ENCODE data around the gene ASIC1. TPM values are rescaled to one million over a fixed set of nuclear protein-coding genes. Genes with fewer than 3 reads are reported as not detected.

Gene ASIC1
- total RNA-seq, 2 donors from 2014 or later, result 0.24 to 1.4 TPM

DNA sequence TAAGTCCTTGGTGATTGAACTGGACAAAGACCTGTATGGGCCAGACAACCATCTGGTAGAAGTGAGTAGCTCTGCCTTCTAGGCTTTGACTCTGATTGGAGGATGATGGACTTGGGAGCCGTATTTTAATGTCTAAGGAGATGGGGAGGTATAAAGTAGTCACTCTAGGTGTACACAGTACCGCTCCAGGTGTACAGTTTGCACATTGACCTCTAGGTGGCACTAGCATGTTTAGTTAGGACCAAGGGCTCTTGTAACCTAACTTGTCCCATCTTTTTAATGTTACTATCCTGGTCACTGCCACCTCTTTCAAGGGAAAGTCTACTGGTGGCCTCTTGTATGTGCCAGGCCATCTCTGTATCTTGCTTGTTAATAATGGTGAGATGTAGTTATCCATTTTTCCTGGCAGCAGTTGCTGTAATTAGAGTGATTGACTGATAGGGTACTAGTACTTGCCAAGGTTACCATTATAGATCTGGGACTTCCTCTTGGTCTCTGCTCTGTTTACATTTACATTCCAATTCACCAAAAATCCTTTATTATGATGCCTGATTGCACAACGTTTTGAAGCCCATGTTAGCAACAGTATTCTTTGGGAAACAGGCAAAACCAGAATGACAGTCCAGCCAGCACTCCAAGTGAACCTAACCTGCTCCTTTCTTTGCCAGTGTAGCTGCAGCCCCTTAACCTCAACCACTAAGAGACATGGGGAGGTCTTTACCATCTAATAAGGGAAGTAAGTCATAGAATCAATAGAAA is 31.4 kb downstream of the ASIC1 start:
- no peaks in the 10 kb centered on the region for H3K27me3 ChIP-seq
- peaks cover 73% of the 10 kb centered on the region for H3K36me3 ChIP-seq
- DNase-seq (ENCODE audit: low spot score), result no peak
- TF ChIP-seq, protein P1, sequence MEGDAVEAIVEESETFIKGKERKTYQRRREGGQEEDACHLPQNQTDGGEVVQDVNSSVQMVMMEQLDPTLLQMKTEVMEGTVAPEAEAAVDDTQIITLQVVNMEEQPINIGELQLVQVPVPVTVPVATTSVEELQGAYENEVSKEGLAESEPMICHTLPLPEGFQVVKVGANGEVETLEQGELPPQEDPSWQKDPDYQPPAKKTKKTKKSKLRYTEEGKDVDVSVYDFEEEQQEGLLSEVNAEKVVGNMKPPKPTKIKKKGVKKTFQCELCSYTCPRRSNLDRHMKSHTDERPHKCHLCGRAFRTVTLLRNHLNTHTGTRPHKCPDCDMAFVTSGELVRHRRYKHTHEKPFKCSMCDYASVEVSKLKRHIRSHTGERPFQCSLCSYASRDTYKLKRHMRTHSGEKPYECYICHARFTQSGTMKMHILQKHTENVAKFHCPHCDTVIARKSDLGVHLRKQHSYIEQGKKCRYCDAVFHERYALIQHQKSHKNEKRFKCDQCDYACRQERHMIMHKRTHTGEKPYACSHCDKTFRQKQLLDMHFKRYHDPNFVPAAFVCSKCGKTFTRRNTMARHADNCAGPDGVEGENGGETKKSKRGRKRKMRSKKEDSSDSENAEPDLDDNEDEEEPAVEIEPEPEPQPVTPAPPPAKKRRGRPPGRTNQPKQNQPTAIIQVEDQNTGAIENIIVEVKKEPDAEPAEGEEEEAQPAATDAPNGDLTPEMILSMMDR (IDR thresholded peaks at IDR 0.05), result peak; percentile 46 to 84
- H3K9me3 ChIP-seq, result no peaks in the 10 kb centered on the region
- H3K27ac ChIP-seq, result no peak overlapping the region
- H3K4me1 ChIP-seq, result peaks cover 0 to 32% of the 10 kb centered on the region in 2 donors
- no peak overlapping the region for H3K4me3 ChIP-seq

DNA sequence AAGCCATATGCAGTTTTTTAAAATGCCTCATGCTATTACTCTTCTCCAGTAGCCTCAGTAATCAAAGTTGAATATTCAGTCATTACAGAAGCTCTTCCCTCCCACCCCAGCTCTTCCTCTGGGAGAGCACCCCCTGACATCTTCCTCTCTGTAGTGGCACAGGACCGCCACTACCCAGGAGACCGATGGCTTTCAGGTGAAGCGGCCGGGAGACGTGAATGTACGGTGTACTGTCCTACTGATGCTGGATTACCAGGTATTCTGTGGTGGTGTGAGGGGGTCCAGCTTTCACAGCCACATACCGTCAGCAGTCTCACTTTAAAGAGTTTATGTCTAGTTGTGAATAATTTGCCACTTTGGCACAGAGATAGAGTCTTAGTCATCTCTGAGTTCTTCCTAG is 32.3 kb downstream of the ASIC1 start:
- no peak for DNase-seq (ENCODE audit: low spot score)
- TF ChIP-seq, protein P1 (IDR thresholded peaks at IDR 0.05), result no peak
- H3K4me1 ChIP-seq, result peaks cover 0 to 26% of the 10 kb centered on the region in 2 donors
- peaks cover 83% of the 10 kb centered on the region for H3K36me3 ChIP-seq
- no peaks in the 10 kb centered on the region for H3K9me3 ChIP-seq
- no peaks in the 10 kb centered on the region for H3K27me3 ChIP-seq
- no peak overlapping the region for H3K4me3 ChIP-seq
- H3K27ac ChIP-seq, result no peak overlapping the region

DNA sequence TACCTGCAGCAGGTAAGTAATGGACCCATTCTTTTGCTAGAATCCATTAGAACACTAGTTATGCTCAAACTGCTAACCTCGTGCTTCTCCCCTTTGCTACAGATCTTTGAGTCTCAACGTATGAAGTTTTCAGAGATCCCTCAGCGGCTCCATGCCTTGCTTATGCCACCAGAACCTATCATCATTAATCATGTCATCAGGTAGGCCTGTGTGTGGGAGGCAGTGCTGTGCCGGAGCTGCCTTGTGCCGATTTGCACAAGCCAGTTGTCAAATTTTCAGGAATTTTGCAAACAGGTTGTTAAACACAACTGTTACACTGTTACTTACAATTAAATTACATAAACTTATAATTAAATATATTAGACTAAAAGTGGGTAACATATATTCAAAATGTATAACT is 33.0 kb downstream of the ASIC1 start:
- Histone ChIP-seq H3K36me3 (peaks cover 90% of the 10 kb centered on the region), H3K27ac (no peak overlapping the region), H3K9me3 (no peaks in the 10 kb centered on the region), H3K4me1 (peaks cover 0 to 25% of the 10 kb centered on the region in 2 donors), H3K4me3 (no peak overlapping the region), H3K27me3 (no peaks in the 10 kb centered on the region)
- DNase-seq (ENCODE audit: low spot score), result no peak
- TF ChIP-seq, protein P1 (IDR thresholded peaks at IDR 0.05), result no peak

DNA sequence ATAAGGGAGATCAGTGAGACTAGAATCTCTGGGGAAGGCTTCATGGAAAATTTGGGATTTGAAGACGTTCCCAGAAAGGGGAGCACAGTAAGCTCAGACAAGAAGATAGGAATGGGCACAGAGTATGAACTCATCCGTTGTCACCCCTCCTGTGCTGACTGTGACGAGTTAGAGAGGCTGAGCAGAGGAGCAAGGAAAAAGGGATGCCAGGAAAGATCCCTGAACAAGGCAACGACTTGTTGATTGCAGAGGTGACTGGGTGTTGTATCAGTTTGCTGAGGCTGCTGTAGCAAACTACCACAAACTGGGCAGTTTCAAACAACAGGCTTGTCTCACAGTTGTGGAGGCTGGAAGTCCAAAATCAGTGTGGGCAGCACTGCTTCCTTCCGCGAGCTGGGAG is 40.6 kb downstream of the ASIC1 start:
- Histone ChIP-seq H3K4me3 (no peak overlapping the region), H3K9me3 (no peaks in the 10 kb centered on the region), H3K36me3 (peaks cover 74% of the 10 kb centered on the region), H3K27ac (no peak overlapping the region), H3K4me1 (peaks cover 0 to 6% of the 10 kb centered on the region in 2 donors), H3K27me3 (no peaks in the 10 kb centered on the region)
- TF ChIP-seq, protein P1 (IDR thresholded peaks at IDR 0.05), result no peak
- no peak for DNase-seq (ENCODE audit: low spot score)

DNA sequence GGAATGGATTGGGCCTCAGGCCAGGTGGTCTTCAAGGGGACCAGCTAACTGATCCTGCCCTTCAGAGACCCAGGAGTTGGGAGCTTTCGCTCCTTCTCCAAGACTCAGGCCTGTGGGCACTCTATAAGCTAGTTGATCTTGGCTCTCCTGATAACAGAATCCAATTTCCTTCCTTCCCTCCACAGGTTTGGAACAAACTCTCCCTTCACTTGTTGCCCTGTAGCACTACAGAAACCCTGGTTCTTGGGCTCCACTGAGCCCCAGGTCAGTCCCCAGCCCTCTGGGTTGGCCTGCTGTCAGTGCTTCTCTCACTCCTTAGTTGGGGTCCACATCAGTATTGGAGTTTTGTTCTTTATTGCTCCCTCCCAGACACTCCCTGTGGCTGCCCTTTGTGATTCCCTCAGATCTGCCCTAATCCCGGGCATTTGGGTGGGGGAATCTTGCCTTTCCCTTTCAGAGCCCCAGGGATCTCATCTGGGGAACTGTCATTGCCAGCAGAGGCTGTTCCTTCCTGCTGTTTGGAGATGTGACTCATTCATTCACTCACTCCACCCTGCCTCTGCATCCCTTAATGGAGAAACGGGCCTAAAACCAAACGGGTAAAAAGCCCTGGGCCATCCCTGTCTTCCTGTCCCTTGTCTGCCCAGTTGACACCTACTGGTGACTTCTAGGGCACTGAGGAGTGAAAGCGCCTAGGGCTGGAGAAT is 42.1 kb downstream of the ASIC1 start:
- H3K4me3 ChIP-seq, result no peak overlapping the region
- peaks cover 0 to 18% of the 10 kb centered on the region in 2 donors for H3K4me1 ChIP-seq
- TF ChIP-seq, protein P1 (IDR thresholded peaks at IDR 0.05), result no peak
- H3K27ac ChIP-seq, result peak overlapping the region in 1 of 2 donors; percentile 20
- no peaks in the 10 kb centered on the region for H3K9me3 ChIP-seq
- no peak for DNase-seq (ENCODE audit: low spot score)
- H3K27me3 ChIP-seq, result no peaks in the 10 kb centered on the region
- H3K36me3 ChIP-seq, result peaks cover 59% of the 10 kb centered on the region
